Mucosa of gallbladder (tissue), 1 donor: Measurements from ENCODE around the gene NEDD9. TPM values are rescaled to one million over a fixed set of nuclear protein-coding genes. Genes with fewer than 3 reads are reported as not detected.

Source experiments
- DNase-seq: peaks from one replicate; pipeline ENCODE4 v3.0.0-alpha.2; 2020; ENCODE audit warnings: low spot score
- total RNA-seq: library from RNA; stranded (reverse); gene quantifications from one replicate; pipeline ENCODE4 v1.2.1, GENCODE V29; 2021
- donor health status: DM: no; HTN: no; CAD: no.

Gene NEDD9
- total RNA-seq, 1 donor from 2014 or later: 18.1 TPM

- no peak for DNase-seq
These were observed 29.8 kb upstream of the NEDD9 start for GRCh38 chr6:11262242-11262641.

GRCh38 chr6:11260249-11261038 lies 28.0 kb upstream of the NEDD9 start:
- DNase-seq: no peak

GRCh38 chr6:11258260-11259237 lies 26.1 kb upstream of the NEDD9 start:
- no peak for DNase-seq

- DNase-seq: no peak
These were observed 23.1 kb upstream of the NEDD9 start for GRCh38 chr6:11255610-11256009.

GRCh38 chr6:11253594-11253993 lies 21.1 kb upstream of the NEDD9 start:
- DNase-seq: no peak

GRCh38 chr6:11251553-11252360 lies 19.3 kb upstream of the NEDD9 start:
- peak; percentile 52 for DNase-seq

- no peak for DNase-seq
These were observed 17.6 kb upstream of the NEDD9 start for GRCh38 chr6:11250108-11250507.

- DNase-seq: no peak
These were observed 16.7 kb upstream of the NEDD9 start for GRCh38 chr6:11248974-11249761.

GRCh38 chr6:11246722-11247121 lies 14.3 kb upstream of the NEDD9 start:
- no peak for DNase-seq

GRCh38 chr6:11245381-11246256 lies 13.2 kb upstream of the NEDD9 start:
- DNase-seq: no peak

GRCh38 chr6:11244387-11245126 lies 12.1 kb upstream of the NEDD9 start:
- DNase-seq: no peak

GRCh38 chr6:11243861-11244260 lies 11.4 kb upstream of the NEDD9 start:
- no peak for DNase-seq

GRCh38 chr6:11242711-11243110 lies 10.2 kb upstream of the NEDD9 start:
- no peak for DNase-seq

GRCh38 chr6:11241793-11242201 lies 9.3 kb upstream of the NEDD9 start:
- DNase-seq: peak; percentile 76

GRCh38 chr6:11241154-11241792 lies 8.8 kb upstream of the NEDD9 start:
- no peak for DNase-seq

- DNase-seq: no peak
These were observed 5.5 kb upstream of the NEDD9 start for GRCh38 chr6:11237956-11238355.

- DNase-seq: no peak
These were observed 5.0 kb upstream of the NEDD9 start for GRCh38 chr6:11237428-11237827.

- no peak for DNase-seq
These were observed 4.4 kb upstream of the NEDD9 start for GRCh38 chr6:11236915-11237314.
